GM12878 (cell line): ENCODE measurements around the gene EXOSC10. TPM values are rescaled to one million over a fixed set of nuclear protein-coding genes. Genes with fewer than 3 reads are reported as not detected.

Source experiments
- ATF7 ChIP-seq: fragments of 450-650 bp; IDR thresholded peaks from 2 replicates; pipeline ENCODE4 v1.6.1; 2016; ENCODE audit warnings: low read depth, mild to moderate bottlenecking
- CHD4 ChIP-seq: fragments of 200-600 bp; sonication (generic); IDR thresholded peaks from 2 replicates; pipeline ENCODE4 v1.6.1; 2016; ENCODE audit warnings: mild to moderate bottlenecking
- CTCF ChIP-seq, 3 experiments: IDR thresholded peaks in 2 of 3; conservative IDR thresholded peaks in 1 of 3; 2 replicates each; pipeline ENCODE4 v1.5.1; 2011; ENCODE audit warnings: low read depth in 3 of 3, low read length in 3 of 3, mild to moderate bottlenecking in 3 of 3, control low read depth in 2 of 3, moderate library complexity in 2 of 3, inconsistent platforms in 1 of 3, mixed read lengths in 1 of 3; ENCODE audit not compliant: control insufficient read depth in 2 of 3, insufficient read depth in 1 of 3; ENCODE audit errors: extremely low read depth in 1 of 3
- CUX1 ChIP-seq: IDR thresholded peaks from 2 replicates; pipeline ENCODE4 v1.6.1; 2012; ENCODE audit warnings: improper control_type of control experiment, low read depth, low read length; ENCODE audit not compliant: insufficient replicate concordance
- IKZF1 ChIP-seq: fragments of 450-650 bp; conservative IDR thresholded peaks from 2 replicates; pipeline ENCODE4 v1.6.1; 2017; ENCODE audit warnings: antibody characterized with exemption, mild to moderate bottlenecking
- IRF4 ChIP-seq: IDR thresholded peaks from 2 replicates; pipeline ENCODE4 v1.6.1; 2011; ENCODE audit warnings: low read depth, low read length
- KAT2A ChIP-seq: conservative IDR thresholded peaks from 2 replicates; pipeline ENCODE4 v1.6.1; 2011; ENCODE audit warnings: low read depth, low read length; ENCODE audit not compliant: control insufficient read depth
- MXI1 ChIP-seq: fragments of 150-350 bp; IDR thresholded peaks from 2 replicates; pipeline ENCODE4 v1.6.1; 2011; ENCODE audit warnings: low read depth, mild to moderate bottlenecking, inconsistent platforms, low read length, improper control_type of control experiment
- NFYA ChIP-seq: IDR thresholded peaks from 2 replicates; pipeline ENCODE4 v1.6.1; 2011; ENCODE audit warnings: low read depth, mild to moderate bottlenecking, low read length, improper control_type of control experiment, borderline replicate concordance
- POU2F2 ChIP-seq: IDR thresholded peaks from 3 replicates; pipeline ENCODE4 v1.6.1; 2011; ENCODE audit warnings: low read depth, mild to moderate bottlenecking, low read length, borderline replicate concordance
- PRDM15 ChIP-seq: fragments of 450-650 bp; formaldehyde crosslinking; IDR thresholded peaks from 2 replicates; pipeline ENCODE4 v1.4.0; 2020; ENCODE audit warnings: mild to moderate bottlenecking, moderate library complexity
- RAD21 ChIP-seq: IDR thresholded peaks from 2 replicates; pipeline ENCODE4 v1.6.1; 2011; ENCODE audit warnings: mild to moderate bottlenecking, low read depth, low read length, moderate library complexity; ENCODE audit not compliant: insufficient read depth
- RB1 ChIP-seq: fragments of 450-650 bp; formaldehyde crosslinking; IDR thresholded peaks from 2 replicates; pipeline ENCODE4 v1.6.1; 2017; ENCODE audit warnings: mild to moderate bottlenecking, borderline replicate concordance
- RFX5 ChIP-seq: IDR thresholded peaks from 2 replicates; pipeline ENCODE4 v1.6.1; 2011; ENCODE audit warnings: low read depth, low read length, improper control_type of control experiment
- SMARCA5 ChIP-seq: fragments of 450-650 bp; IDR thresholded peaks from 2 replicates; pipeline ENCODE4 v1.6.1; 2017; ENCODE audit warnings: mild to moderate bottlenecking
- SMC3 ChIP-seq: IDR thresholded peaks from 2 replicates; pipeline ENCODE4 v1.6.1; 2011; ENCODE audit warnings: low read length, improper control_type of control experiment, borderline replicate concordance
- SP1 ChIP-seq: IDR thresholded peaks from one replicate; pipeline ENCODE4 v1.6.1; 2011; ENCODE audit warnings: low read depth, low read length
- polyA plus RNA-seq, 11 experiments: library from polyadenylated mRNA; depleted of rRNA in 4 of 11; unstranded in 6 of 11; stranded (reverse) in 5 of 11; fragments of >200 nt; fragmentation: Nextera tagmentation in 4 of 11; fragmentation: Illumina TruSeq in 1 of 11; extraction: Ambion mirVana in 4 of 11; extraction: Trizol in 1 of 11; gene quantifications; 1 replicate in 1 of 11; 2 replicates in 10 of 11; pipeline versions ENCODE4 v1.2.1 to v1.2.3, GENCODE V29; 2011 to 2016; ENCODE audit warnings: inconsistent platforms in 2 of 11, missing spikeins in 2 of 11, low read depth in 1 of 11
- total RNA-seq, 4 experiments: library from RNA; depleted of rRNA in 3 of 4; stranded (reverse); fragments of >200 nt in 3 of 4; fragmentation: Illumina TruSeq in 1 of 4; extraction: Trizol in 1 of 4; gene quantifications; 2 replicates each; pipeline versions ENCODE4 v1.2.1 to v1.2.3, GENCODE V29; 2013 to 2021

The EXOSC10 gene
- total and polyA plus RNA-seq, 10 of the 15 experiments (the other 5 are each of a cell fraction or from before 2014, with no cell fraction given), result 16.2 to 86.5 (median 66.4) TPM

- TF ChIP-seq CUX1, result no peak
- 0 out of 2 replicates have a peak, but pooled peaks have one; percentile 71 for TF ChIP-seq RB1
- TF ChIP-seq KAT2A, result no peak
- no peak for TF ChIP-seq PRDM15 (CRISPR knock-in tag)
- no peak for TF ChIP-seq ATF7
- TF ChIP-seq SP1, result no peak
- TF ChIP-seq CTCF (IDR thresholded peaks at IDR 0.05 in 2 of 3, conservative IDR thresholded peaks at IDR 0.05 in 1 of 3; ENCODE audit: control insufficient read depth in 2 of 3, extremely low read depth in 1 of 3, insufficient read depth in 1 of 3, low read depth in 3 of 3, low read length in 3 of 3), result peak; percentile 96 to 99 (median 98); a peak in 5 of 6 replicates
- TF ChIP-seq CHD4, result no peak
- peak; percentile 57; the same call in 1 of the 2 replicates for TF ChIP-seq MXI1
- peak; percentile 99 for TF ChIP-seq RAD21
- TF ChIP-seq POU2F2, result peak; percentile 62; the same call in 1 of the 3 replicates
- TF ChIP-seq RFX5, result no peak
- TF ChIP-seq SMC3, result peak; percentile 97
- TF ChIP-seq IRF4, result 0 out of 2 replicates have a peak, but pooled peaks have one; percentile 37
- TF ChIP-seq IKZF1, result no peak
- TF ChIP-seq SMARCA5, result no peak
- TF ChIP-seq NFYA, result no peak
Measured at GRCh38 chr1:11037740-11038182, 61.9 kb downstream of the EXOSC10 start (continued).
